Fibroblast of mammary gland (primary cell): ENCODE results near the gene ASIC3.

Experiments used
- DNase-seq: peaks from one replicate; pipeline ENCODE4 v3.0.0-alpha.2; 2010; ENCODE audit warnings: low read depth
- H3K4me3 ChIP-seq: 2 replicates; pipeline ENCODE4 v1.5.1; 2011; ENCODE audit warnings: low read depth, mild to moderate bottlenecking, low read length, moderate library complexity; ENCODE audit not compliant: control insufficient read depth
- TF ChIP-seq, protein P1 (sequence below): conservative IDR thresholded peaks from 2 replicates; pipeline ENCODE4 v1.5.1; 2011; ENCODE audit warnings: low read depth, low read length, inconsistent platforms; ENCODE audit not compliant: control insufficient read depth, insufficient read depth

Gene ASIC3

DNA sequence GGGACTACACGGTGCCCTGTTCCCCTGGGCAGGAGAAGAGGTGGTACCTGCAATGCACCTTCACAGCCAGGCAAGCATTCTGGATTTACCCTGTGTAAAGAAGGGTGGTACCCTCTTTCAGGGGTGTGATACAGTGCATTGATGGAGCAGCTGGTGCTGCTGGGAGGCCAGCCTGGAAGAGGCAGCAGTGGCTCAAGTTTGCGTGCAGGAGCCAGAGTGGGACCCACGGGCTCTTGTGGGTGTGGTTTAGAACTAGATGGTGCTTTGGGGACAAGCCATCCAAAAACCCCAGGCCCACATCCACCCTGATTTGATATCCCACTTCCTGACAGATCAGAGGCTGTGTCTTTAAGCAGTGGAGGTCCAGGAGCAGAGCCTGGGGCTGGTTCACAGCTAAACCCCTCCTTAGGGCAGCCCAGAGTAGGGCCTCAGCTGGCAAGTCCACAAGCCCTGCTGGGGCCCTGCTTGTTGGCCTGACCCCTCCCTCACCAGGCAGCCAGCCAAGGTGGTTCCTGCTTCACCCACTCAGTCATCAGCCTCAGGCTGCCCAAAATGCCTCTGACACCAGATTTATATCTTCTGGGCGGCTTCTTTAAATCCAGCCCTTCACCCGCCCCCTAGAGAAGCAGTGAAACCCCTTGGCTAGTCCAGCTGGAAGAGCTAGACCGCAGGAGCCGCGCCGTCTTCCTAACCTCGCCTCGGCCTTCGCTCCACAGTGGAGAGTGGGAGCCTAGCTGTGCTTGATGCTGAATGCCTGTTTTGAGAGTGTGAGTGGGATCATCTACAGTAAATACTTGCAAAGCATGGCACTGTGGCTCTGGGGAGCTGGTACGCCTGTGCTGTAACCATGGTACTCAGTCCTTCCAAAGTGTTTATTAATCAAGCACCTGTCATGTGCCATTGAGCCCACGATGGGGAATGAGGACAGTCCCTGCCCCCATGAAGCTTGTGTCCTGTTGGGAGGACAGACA lies 1.4 kb upstream of the ASIC3 start:
- peak; percentile 74 for DNase-seq
- no peak overlapping the region for H3K4me3 ChIP-seq

DNA sequence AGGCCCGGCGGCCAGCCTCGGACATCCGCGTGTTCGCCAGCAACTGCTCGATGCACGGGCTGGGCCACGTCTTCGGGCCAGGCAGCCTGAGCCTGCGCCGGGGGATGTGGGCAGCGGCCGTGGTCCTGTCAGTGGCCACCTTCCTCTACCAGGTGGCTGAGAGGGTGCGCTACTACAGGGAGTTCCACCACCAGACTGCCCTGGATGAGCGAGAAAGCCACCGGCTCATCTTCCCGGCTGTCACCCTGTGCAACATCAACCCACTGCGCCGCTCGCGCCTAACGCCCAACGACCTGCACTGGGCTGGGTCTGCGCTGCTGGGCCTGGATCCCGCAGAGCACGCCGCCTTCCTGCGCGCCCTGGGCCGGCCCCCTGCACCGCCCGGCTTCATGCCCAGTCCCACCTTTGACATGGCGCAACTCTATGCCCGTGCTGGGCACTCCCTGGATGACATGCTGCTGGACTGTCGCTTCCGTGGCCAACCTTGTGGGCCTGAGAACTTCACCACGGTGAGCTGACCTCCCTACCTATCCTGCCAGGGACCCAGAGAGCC lies 656 bp downstream of the ASIC3 start:
- TF ChIP-seq, protein P1, sequence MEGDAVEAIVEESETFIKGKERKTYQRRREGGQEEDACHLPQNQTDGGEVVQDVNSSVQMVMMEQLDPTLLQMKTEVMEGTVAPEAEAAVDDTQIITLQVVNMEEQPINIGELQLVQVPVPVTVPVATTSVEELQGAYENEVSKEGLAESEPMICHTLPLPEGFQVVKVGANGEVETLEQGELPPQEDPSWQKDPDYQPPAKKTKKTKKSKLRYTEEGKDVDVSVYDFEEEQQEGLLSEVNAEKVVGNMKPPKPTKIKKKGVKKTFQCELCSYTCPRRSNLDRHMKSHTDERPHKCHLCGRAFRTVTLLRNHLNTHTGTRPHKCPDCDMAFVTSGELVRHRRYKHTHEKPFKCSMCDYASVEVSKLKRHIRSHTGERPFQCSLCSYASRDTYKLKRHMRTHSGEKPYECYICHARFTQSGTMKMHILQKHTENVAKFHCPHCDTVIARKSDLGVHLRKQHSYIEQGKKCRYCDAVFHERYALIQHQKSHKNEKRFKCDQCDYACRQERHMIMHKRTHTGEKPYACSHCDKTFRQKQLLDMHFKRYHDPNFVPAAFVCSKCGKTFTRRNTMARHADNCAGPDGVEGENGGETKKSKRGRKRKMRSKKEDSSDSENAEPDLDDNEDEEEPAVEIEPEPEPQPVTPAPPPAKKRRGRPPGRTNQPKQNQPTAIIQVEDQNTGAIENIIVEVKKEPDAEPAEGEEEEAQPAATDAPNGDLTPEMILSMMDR, result no peak
- no peak for DNase-seq
- H3K4me3 ChIP-seq, result no peak overlapping the region

More for the DNA sequence above, 1.4 kb upstream of the ASIC3 start:
- TF ChIP-seq, protein P1, result no peak

DNA sequence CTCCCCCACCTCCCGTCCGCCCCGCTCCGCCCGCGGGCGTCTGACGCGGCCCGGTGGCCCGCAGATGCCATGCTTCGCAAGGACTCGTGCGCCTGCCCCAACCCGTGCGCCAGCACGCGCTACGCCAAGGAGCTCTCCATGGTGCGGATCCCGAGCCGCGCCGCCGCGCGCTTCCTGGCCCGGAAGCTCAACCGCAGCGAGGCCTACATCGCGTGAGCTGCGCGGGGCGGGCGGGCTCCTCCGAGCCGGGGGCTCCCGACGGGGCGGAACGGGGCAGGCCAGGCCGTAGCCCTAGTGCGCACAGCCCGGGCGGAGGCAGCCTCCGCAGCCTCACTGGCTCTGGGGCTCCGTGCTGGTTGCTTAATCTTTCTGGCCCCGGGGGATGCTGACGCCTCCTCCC lies 2.8 kb downstream of the ASIC3 start:
- DNase-seq, result peak; percentile 61
- H3K4me3 ChIP-seq, result no peak overlapping the region
- TF ChIP-seq, protein P1, result no peak

DNA sequence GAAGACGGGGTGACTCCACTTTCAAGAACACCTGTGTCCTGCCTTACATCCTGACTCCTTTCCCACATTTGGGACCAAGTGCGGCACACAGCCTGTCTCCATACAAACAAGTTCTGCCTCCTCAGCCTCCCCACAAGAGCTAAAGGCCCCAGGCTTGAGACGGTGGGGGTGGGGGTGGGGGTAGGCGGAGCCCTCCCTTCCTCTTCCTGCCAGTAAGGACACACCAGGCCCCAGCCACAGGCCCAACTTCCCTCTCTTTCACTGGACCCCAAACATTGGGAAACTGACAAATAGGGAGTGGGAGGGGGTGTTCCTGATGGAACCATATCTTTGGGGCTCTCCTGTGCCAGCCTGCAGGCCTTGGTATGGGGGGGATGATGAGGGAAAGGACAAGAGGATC lies 4.8 kb downstream of the ASIC3 start:
- DNase-seq, result no peak
- no peak overlapping the region for H3K4me3 ChIP-seq
- TF ChIP-seq, protein P1, result no peak

DNA sequence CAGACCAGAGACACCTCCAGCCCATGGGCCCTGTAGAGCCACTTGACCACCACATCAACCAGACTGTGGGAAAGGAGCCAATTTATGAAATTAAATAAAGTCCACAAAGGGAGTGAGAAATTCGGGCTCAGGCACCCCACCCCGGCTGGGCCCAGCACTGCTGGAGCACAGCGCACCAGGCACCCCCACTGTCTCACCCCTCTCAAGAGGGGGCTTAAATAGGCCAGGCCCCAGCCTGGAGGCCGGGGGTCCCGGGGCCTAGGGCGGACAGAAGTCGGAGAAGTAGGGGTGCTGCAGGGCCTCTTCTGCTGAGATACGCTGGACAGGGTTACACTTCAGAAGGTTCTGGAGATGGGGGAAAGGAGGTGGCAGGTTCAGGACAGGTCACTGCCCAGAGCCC lies 5.4 kb downstream of the ASIC3 start:
- no peak overlapping the region for H3K4me3 ChIP-seq
- DNase-seq, result no peak
- TF ChIP-seq, protein P1, result no peak

DNA sequence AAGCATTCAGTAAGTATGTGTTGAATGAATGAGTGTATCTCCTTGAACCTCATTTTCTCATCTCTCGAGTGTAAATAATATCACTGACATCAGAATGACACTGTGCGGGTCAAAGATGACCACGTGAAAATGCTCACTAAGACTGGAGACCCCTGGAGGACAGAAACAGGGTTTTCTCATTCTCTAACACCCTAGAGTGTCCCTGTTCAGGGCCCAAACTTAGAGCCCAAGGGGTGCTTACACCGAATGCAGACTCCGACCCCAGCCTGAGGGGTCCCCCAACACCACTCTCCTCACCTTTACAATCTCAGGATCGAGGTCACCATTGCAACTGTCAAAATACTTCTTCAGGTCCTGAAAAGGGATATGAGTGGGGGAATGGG lies 7.9 kb downstream of the ASIC3 start:
- no peak overlapping the region for H3K4me3 ChIP-seq
- TF ChIP-seq, protein P1, result no peak
- no peak for DNase-seq
